ENCODE measurements around the gene TNFSF10. TPM values are rescaled to one million over a fixed set of nuclear protein-coding genes. Genes with fewer than 3 reads are reported as not detected.

The TNFSF10 gene
- polyA plus RNA-seq, 2 donors = 45.1 to 60.5 TPM

GRCh38 chr3:172546105-172546504 lies 22.9 kb upstream of the TNFSF10 start:
- peak overlapping the region; percentile 80 to 84 for H3K27ac ChIP-seq (ENCODE audit: low read depth in 2 of 2, low read length in 1 of 2)
- no peaks in the 10 kb centered on the region for H3K27me3 ChIP-seq (ENCODE audit: control insufficient read depth in 1 of 2, insufficient read depth in 2 of 2, low read length in 2 of 2)
- 44 to 58% methylated on average over 3 of the region's 3 CpGs for WGBS, 2 donors
- no peaks in the 10 kb centered on the region for H3K36me3 ChIP-seq (ENCODE audit: control insufficient read depth in 2 of 2, insufficient read depth in 2 of 2, low read length in 1 of 2)
- no peak overlapping the region for H3K4me3 ChIP-seq (ENCODE audit: low read depth in 1 of 2, low read length in 2 of 2)
- H3K9me3 ChIP-seq (ENCODE audit: control insufficient read depth in 2 of 2, insufficient read depth in 1 of 2, low read depth in 1 of 2, low read length in 1 of 2) = no peaks in the 10 kb centered on the region
- no peaks in the 10 kb centered on the region for H3K4me1 ChIP-seq (ENCODE audit: control insufficient read depth in 2 of 2, insufficient read depth in 2 of 2, low read length in 1 of 2)

GRCh38 chr3:172544404-172544803 lies 21.2 kb upstream of the TNFSF10 start:
- Histone ChIP-seq H3K27me3 (ENCODE audit: control insufficient read depth in 1 of 2, insufficient read depth in 2 of 2, low read length in 2 of 2) (no peaks in the 10 kb centered on the region), H3K36me3 (ENCODE audit: control insufficient read depth in 2 of 2, insufficient read depth in 2 of 2, low read length in 1 of 2) (no peaks in the 10 kb centered on the region), H3K4me3 (ENCODE audit: low read depth in 1 of 2, low read length in 2 of 2) (no peak overlapping the region), H3K4me1 (ENCODE audit: control insufficient read depth in 2 of 2, insufficient read depth in 2 of 2, low read length in 1 of 2) (no peaks in the 10 kb centered on the region), H3K9me3 (ENCODE audit: control insufficient read depth in 2 of 2, insufficient read depth in 1 of 2, low read depth in 1 of 2, low read length in 1 of 2) (no peaks in the 10 kb centered on the region), H3K27ac (ENCODE audit: low read depth in 2 of 2, low read length in 1 of 2) (no peak overlapping the region)
- 91 to 95% methylated on average over 2 of the region's 2 CpGs for WGBS, 2 donors

- Histone ChIP-seq H3K36me3 (ENCODE audit: control insufficient read depth in 2 of 2, insufficient read depth in 2 of 2, low read length in 1 of 2) (no peaks in the 10 kb centered on the region), H3K27ac (ENCODE audit: low read depth in 2 of 2, low read length in 1 of 2) (no peak overlapping the region), H3K27me3 (ENCODE audit: control insufficient read depth in 1 of 2, insufficient read depth in 2 of 2, low read length in 2 of 2) (no peaks in the 10 kb centered on the region), H3K4me1 (ENCODE audit: control insufficient read depth in 2 of 2, insufficient read depth in 2 of 2, low read length in 1 of 2) (no peaks in the 10 kb centered on the region), H3K4me3 (ENCODE audit: low read depth in 1 of 2, low read length in 2 of 2) (no peak overlapping the region), H3K9me3 (ENCODE audit: control insufficient read depth in 2 of 2, insufficient read depth in 1 of 2, low read depth in 1 of 2, low read length in 1 of 2) (no peaks in the 10 kb centered on the region)
- WGBS, 2 donors = 75 to 79% methylated on average over 2 of the region's 2 CpGs
Measured at GRCh38 chr3:172543884-172544283, 20.7 kb upstream of the TNFSF10 start.

- H3K36me3 ChIP-seq (ENCODE audit: control insufficient read depth in 2 of 2, insufficient read depth in 2 of 2, low read length in 1 of 2) = no peaks in the 10 kb centered on the region
- no peak overlapping the region for H3K4me3 ChIP-seq (ENCODE audit: low read depth in 1 of 2, low read length in 2 of 2)
- H3K27me3 ChIP-seq (ENCODE audit: control insufficient read depth in 1 of 2, insufficient read depth in 2 of 2, low read length in 2 of 2) = no peaks in the 10 kb centered on the region
- H3K9me3 ChIP-seq (ENCODE audit: control insufficient read depth in 2 of 2, insufficient read depth in 1 of 2, low read depth in 1 of 2, low read length in 1 of 2) = no peaks in the 10 kb centered on the region
- no peak overlapping the region for H3K27ac ChIP-seq (ENCODE audit: low read depth in 2 of 2, low read length in 1 of 2)
- H3K4me1 ChIP-seq (ENCODE audit: control insufficient read depth in 2 of 2, insufficient read depth in 2 of 2, low read length in 1 of 2) = no peaks in the 10 kb centered on the region
- 55% methylated on average over 1 of the region's 1 CpG for WGBS, 2 donors
Measured at GRCh38 chr3:172543419-172543818, 20.2 kb upstream of the TNFSF10 start.

GRCh38 chr3:172542999-172543398 lies 19.8 kb upstream of the TNFSF10 start:
- Histone ChIP-seq H3K4me1 (ENCODE audit: control insufficient read depth in 2 of 2, insufficient read depth in 2 of 2, low read length in 1 of 2) (peaks cover 0 to 3% of the 10 kb centered on the region in 2 donors), H3K27ac (ENCODE audit: low read depth in 2 of 2, low read length in 1 of 2) (no peak overlapping the region), H3K36me3 (ENCODE audit: control insufficient read depth in 2 of 2, insufficient read depth in 2 of 2, low read length in 1 of 2) (no peaks in the 10 kb centered on the region), H3K9me3 (ENCODE audit: control insufficient read depth in 2 of 2, insufficient read depth in 1 of 2, low read depth in 1 of 2, low read length in 1 of 2) (no peaks in the 10 kb centered on the region), H3K4me3 (ENCODE audit: low read depth in 1 of 2, low read length in 2 of 2) (no peak overlapping the region), H3K27me3 (ENCODE audit: control insufficient read depth in 1 of 2, insufficient read depth in 2 of 2, low read length in 2 of 2) (no peaks in the 10 kb centered on the region)
- 74 to 75% methylated on average over 3 of the region's 3 CpGs for WGBS, 2 donors

- Histone ChIP-seq H3K4me3 (ENCODE audit: low read depth in 1 of 2, low read length in 2 of 2) (no peak overlapping the region), H3K36me3 (ENCODE audit: control insufficient read depth in 2 of 2, insufficient read depth in 2 of 2, low read length in 1 of 2) (no peaks in the 10 kb centered on the region), H3K27ac (ENCODE audit: low read depth in 2 of 2, low read length in 1 of 2) (no peak overlapping the region), H3K4me1 (ENCODE audit: control insufficient read depth in 2 of 2, insufficient read depth in 2 of 2, low read length in 1 of 2) (peaks cover 0 to 3% of the 10 kb centered on the region in 2 donors), H3K9me3 (ENCODE audit: control insufficient read depth in 2 of 2, insufficient read depth in 1 of 2, low read depth in 1 of 2, low read length in 1 of 2) (no peaks in the 10 kb centered on the region), H3K27me3 (ENCODE audit: control insufficient read depth in 1 of 2, insufficient read depth in 2 of 2, low read length in 2 of 2) (no peaks in the 10 kb centered on the region)
Measured at GRCh38 chr3:172541945-172542488, 18.8 kb upstream of the TNFSF10 start.

- no peaks in the 10 kb centered on the region for H3K9me3 ChIP-seq (ENCODE audit: control insufficient read depth in 2 of 2, insufficient read depth in 1 of 2, low read depth in 1 of 2, low read length in 1 of 2)
Measured at GRCh38 chr3:172540049-172540448, 16.8 kb upstream of the TNFSF10 start.

GRCh38 chr3:172539273-172539672 lies 16.0 kb upstream of the TNFSF10 start:
- Histone ChIP-seq H3K9me3 (ENCODE audit: control insufficient read depth in 2 of 2, insufficient read depth in 1 of 2, low read depth in 1 of 2, low read length in 1 of 2) (no peaks in the 10 kb centered on the region), H3K27me3 (ENCODE audit: control insufficient read depth in 1 of 2, insufficient read depth in 2 of 2, low read length in 2 of 2) (no peaks in the 10 kb centered on the region), H3K4me1 (ENCODE audit: control insufficient read depth in 2 of 2, insufficient read depth in 2 of 2, low read length in 1 of 2) (peaks cover 0 to 8% of the 10 kb centered on the region in 2 donors), H3K4me3 (ENCODE audit: low read depth in 1 of 2, low read length in 2 of 2) (no peak overlapping the region), H3K36me3 (ENCODE audit: control insufficient read depth in 2 of 2, insufficient read depth in 2 of 2, low read length in 1 of 2) (no peaks in the 10 kb centered on the region), H3K27ac (ENCODE audit: low read depth in 2 of 2, low read length in 1 of 2) (no peak overlapping the region)
- 92 to 93% methylated on average over 4 of the region's 4 CpGs for WGBS, 2 donors

More at GRCh38 chr3:172540049-172540448, 16.8 kb upstream of the TNFSF10 start:
- H3K36me3 ChIP-seq (ENCODE audit: control insufficient read depth in 2 of 2, insufficient read depth in 2 of 2, low read length in 1 of 2) = no peaks in the 10 kb centered on the region
- 97 to 100% methylated on average over 1 of the region's 1 CpG for WGBS, 2 donors
- no peak overlapping the region for H3K4me3 ChIP-seq (ENCODE audit: low read depth in 1 of 2, low read length in 2 of 2)
- H3K27ac ChIP-seq (ENCODE audit: low read depth in 2 of 2, low read length in 1 of 2) = no peak overlapping the region
- peaks cover 0 to 8% of the 10 kb centered on the region in 2 donors for H3K4me1 ChIP-seq (ENCODE audit: control insufficient read depth in 2 of 2, insufficient read depth in 2 of 2, low read length in 1 of 2)
- H3K27me3 ChIP-seq (ENCODE audit: control insufficient read depth in 1 of 2, insufficient read depth in 2 of 2, low read length in 2 of 2) = no peaks in the 10 kb centered on the region

- Histone ChIP-seq H3K4me1 (ENCODE audit: control insufficient read depth in 2 of 2, insufficient read depth in 2 of 2, low read length in 1 of 2) (peaks cover 0 to 8% of the 10 kb centered on the region in 2 donors), H3K27me3 (ENCODE audit: control insufficient read depth in 1 of 2, insufficient read depth in 2 of 2, low read length in 2 of 2) (no peaks in the 10 kb centered on the region), H3K36me3 (ENCODE audit: control insufficient read depth in 2 of 2, insufficient read depth in 2 of 2, low read length in 1 of 2) (no peaks in the 10 kb centered on the region), H3K9me3 (ENCODE audit: control insufficient read depth in 2 of 2, insufficient read depth in 1 of 2, low read depth in 1 of 2, low read length in 1 of 2) (no peaks in the 10 kb centered on the region), H3K27ac (ENCODE audit: low read depth in 2 of 2, low read length in 1 of 2) (peak overlapping the region; percentile 55 to 86), H3K4me3 (ENCODE audit: low read depth in 1 of 2, low read length in 2 of 2) (no peak overlapping the region)
- WGBS, 2 donors = 83% methylated on average over 3 of the region's 3 CpGs
Measured at GRCh38 chr3:172538368-172539151, 15.3 kb upstream of the TNFSF10 start.
